Stimulated activated CD4-positive, alpha-beta T cell treated with anti-CD3 and anti-CD28 coated beads, TNF-alpha, amount 100 ng/mL, for 4 hours (primary cell): ENCODE data around the gene COPA.
A peak's percentile ranks its signal among the peaks of the same experiment; 100 is the strongest.

Source experiments
- DNase-seq, 3 experiments: peaks; one replicate each; pipeline ENCODE4 v3.0.0-alpha.2; 2020; ENCODE audit warnings: low read depth in 3 of 3

Gene COPA

GRCh38 chr1:160267284-160267991 lies 75.6 kb downstream of the COPA start:
- no peak for DNase-seq

DNA sequence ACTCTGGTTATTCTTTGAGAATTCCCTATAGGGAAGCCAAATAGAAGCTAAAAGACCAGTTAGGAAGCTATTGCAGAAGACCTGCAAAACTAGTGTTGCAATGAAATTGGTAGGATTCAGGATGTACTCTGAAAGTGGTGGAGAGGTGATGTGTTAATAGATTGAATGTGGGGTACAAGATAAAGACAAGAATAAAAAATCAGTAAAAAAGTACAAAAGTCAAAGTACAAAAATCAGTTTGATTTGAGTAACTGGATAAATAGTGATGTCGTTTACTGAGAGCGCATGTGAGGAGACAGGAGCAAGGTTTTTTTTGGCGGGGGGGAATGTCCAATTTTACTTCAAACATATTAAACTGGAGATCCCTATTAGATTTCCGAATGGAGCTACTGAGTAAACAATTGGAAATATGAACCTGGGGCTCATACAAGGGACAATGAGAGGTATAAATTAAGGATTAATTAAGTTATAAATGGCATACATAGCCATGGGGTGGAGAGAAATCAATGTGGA lies 78.2 kb downstream of the COPA start:
- no peak for DNase-seq

DNA sequence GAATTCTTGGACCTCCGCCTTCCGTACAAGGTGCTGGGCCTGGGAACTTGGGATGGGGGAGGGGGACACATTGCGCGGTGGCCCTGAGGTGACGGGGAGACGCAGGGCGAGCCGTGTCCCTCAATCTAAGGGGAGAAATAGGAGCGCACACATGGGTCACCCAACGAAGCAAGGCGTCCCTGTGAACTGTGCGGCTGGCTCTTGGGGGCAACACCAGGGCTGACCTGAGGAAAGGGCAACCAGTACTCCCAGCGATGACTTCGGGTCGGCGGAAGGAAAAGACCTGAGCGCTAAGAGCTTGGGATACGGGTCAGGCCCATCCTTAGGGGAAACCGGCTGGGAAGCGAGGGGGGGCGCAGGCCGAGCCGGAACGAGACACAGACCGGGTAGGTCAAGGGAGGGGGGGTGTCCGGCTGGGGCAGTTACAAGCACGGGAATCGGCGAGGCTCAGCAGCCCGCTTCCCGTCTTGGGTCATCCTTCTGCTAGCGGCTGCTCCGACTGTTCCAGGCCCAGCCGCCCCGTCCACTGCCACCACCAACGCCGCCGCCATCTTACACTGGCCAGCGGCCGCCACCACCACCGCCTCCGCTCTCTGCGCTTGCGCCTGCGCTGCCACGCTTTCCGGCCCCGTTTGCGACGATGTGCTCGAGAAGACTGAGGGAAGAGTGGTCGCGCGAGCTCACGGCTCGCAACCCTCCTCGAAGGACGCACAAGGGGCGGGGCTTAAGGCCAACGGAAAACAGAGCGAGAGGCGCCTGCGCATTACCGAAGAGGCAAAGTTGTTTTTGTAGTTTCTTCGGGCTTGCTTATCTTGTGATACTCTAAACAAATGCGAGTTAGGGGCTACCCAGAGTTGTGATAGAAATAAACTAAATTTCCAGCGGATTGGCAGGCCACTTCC lies 80.9 kb downstream of the COPA start, which contains the start of gene DCAF8:
Gene DCAF8, minus strand, starts transcription at position 657 of the 902 bp plus-strand sequence. CDS start 18,541 bp downstream, outside the sequence.
- DNase-seq, result peak; percentile 92 to 95 (median 94)

- peak in 2 of 3 experiments; percentile 51 to 56 for DNase-seq
Measured at GRCh38 chr1:160261556-160261892, 81.5 kb downstream of the COPA start.

DNA sequence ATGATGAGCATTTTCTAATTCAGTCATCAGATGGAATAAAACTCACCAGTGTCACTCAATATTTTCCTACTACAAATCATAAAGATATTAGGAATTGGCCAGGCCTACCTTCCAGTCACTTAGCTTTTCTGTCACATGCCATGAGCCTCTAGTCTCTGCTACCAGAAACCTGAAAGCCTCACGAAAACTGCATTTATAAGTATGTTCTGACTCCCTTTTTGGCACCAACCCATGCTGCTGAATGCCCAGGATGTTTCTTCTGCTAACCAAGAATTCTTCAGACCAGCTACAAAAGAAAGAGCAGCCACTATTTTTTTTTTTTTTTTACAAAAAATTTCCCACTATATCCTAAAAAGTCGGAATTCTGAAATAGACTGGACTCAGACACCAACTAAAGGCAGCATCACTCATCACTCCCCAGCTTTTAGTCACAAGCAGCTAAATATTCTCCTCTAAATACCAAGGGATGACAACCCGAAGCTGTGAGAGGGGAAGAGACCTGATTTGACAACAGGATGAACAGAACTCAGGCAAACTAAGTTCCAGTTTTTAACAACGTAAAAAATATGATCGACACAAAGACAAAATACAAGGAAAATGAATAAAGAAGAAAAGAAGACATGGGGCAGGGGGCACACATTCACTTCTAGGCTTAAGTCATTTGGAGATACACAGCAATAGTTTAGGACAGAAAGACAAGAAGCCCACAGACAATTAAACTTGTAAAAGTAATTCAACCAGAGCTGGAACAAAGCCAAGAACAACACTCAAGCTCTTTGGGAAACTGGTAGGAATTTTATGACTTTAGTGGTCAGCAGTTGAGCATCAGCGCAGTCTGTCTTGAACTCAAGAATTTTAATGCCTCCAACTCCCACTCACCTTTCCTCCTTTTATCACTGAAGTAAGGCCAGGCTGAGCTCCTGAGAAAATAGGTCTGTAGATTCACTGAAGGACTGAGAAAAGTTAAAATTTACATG lies 82.4 kb downstream of the COPA start:
- no peak for DNase-seq

DNA sequence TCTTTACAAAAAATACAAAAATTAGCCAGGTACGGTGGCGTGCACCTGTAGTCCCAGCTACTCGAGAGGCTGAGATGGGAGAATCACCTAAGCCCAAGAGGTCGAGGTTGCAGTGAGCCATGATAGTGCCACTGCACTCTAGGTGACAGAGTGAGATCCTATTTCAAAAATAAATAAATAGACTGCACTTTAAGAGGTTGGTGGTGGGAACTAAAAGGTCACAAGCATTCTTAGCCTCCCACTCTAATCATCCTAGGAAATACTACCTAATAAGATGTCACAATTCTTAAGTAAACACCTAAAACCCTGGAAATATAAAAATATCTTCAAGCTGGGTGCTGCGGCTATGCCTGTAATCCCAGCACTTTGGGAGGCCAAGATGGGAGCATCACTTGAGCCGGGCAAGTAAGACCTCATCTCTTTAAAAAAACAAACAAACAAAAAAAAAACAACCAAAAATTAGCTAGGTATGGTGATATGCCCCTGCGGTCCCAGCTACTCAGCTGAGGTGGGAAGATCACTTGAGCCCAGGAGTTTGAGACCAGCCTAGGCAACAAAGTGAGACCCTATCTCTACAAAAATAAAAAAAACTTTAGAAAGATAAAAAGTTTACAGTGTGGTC lies 84.8 kb downstream of the COPA start:
- no peak for DNase-seq

- no peak for DNase-seq
Measured at GRCh38 chr1:160257411-160258015, 85.5 kb downstream of the COPA start.

DNA sequence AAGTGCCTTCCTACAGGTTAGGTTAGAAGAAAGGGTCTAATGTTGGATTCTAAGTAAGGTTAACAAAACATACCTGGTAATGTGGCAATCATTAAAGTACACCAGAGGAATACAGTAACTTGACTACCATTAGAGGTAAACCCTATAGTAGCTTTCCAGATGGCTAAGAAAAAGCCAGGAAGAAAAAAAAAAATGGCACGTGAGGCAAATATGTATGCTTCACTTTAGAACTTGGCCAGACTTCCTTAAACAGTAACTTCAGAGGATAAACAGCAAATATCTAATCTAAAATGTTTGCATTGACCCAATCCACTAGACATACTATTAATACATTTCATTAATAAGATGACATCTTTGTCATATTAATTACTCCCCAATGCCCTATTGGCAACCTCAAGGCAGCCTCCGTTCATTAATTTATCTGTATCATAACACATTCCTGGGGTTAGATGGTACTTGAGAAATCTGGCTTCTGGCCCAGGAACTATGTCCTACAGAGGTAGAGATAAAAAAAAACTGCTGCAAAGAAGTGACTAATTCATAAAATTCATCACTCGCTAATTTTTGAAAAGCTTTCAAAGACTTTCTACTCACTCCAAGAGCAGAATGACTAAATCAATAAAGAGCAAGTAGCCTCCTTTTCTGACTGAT lies 86.5 kb downstream of the COPA start:
- no peak for DNase-seq

DNA sequence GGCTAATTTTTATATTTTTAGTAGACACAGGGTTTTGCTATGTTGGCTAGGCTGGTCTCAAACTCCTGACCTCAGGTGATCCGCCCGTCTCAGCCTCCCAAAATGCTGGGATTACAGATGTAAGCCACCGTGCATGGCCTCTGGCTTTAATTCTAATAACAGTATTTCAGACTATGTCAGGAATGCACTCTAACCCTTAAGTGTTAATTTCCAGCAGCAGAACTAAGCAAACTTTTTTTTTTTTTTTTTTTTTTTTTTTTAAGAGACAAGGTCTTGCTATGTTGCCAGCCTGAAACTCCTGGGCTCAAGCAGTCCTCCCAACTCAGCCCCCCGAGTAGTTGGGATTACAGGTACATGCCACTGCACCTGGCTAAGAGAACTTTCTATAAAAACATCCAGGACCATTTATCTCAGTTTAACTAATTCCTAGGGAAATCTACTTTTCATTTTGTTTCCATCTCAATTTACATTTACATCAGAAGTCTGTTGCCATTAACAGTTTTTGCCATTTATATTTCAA lies 87.2 kb downstream of the COPA start:
- DNase-seq, result no peak

GRCh38 chr1:160251687-160252526 lies 91.1 kb downstream of the COPA start:
- DNase-seq, result peak in 2 of 3 experiments; percentile 34 to 43

DNA sequence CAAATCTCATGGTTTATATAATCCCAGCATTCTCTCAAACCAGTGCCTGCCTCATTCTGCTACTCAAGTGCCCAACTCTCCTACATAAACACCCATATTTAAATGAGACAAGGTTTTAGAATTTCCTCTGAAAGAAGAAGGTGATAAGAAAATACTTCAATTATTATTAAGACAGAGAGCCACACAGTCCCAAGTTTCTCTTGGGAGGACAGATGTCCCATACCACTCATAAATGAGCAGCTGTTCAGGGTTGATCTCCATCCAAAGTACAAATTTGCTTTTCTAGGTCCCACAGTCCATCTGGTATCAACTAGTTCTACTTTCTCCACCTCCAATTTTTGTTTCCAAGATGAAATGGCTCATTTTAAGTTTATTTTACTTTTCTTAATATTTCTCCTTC lies 92.0 kb downstream of the COPA start:
- DNase-seq, result no peak

- no peak for DNase-seq
Measured at GRCh38 chr1:160247053-160247452, 96.0 kb downstream of the COPA start.

- no peak for DNase-seq
Measured at GRCh38 chr1:160245434-160245833, 97.6 kb downstream of the COPA start.

- DNase-seq, result no peak
Measured at GRCh38 chr1:160244209-160244608, 98.8 kb downstream of the COPA start.

GRCh38 chr1:160243767-160244166 lies 99.3 kb downstream of the COPA start:
- no peak for DNase-seq

GRCh38 chr1:160239582-160240299 lies 103.3 kb downstream of the COPA start:
- DNase-seq, result no peak
